LHCN-M2 (cell line): ENCODE data around the gene CCDC92. TPM values are rescaled to one million over a fixed set of nuclear protein-coding genes. Genes with fewer than 3 reads are reported as not detected.

Source experiments
- DNase-seq: peaks from one replicate; pipeline ENCODE4 v3.0.0-alpha.2; 2012; ENCODE audit warnings: low read depth
- total RNA-seq: library from RNA; depleted of rRNA; stranded (reverse); fragments of >200 nt; gene quantifications from 2 replicates; pipeline ENCODE4 v1.2.3, GENCODE V29; 2014

CCDC92 gene
- total RNA-seq, 1 experiment from 2014 or later: 16.4 TPM

DNA sequence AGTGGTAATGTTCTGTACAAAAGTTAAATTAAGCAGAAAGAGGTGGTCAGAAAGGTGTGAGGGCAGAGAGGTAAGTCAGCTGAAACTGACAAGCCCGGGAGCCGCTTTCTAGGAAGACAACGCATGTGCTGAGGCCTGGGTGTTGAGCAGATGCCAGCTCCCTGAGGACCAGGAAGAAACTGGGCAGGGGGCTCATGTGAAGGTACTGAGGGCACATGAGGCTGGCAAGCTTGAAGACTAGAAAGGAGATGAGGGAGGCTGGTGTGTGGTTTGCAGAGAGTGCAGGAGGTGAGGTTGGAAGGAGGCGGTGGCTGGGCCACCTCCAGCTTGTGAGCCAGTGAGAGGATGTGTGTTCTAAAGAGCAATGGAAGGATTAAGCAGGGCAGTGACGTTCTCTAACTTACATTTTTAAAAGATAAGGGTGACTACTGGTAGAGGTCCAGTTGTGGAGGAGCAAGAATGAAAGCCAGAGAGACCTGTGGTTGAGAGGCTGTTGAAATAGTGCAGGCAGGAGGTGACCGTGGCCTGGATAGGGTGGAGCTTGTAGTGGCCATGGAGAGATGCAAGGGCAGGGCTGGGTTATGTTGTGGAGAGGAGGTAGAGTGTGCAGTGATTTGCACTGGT lies 29.5 kb upstream of the CCDC92 start:
- DNase-seq: no peak

DNA sequence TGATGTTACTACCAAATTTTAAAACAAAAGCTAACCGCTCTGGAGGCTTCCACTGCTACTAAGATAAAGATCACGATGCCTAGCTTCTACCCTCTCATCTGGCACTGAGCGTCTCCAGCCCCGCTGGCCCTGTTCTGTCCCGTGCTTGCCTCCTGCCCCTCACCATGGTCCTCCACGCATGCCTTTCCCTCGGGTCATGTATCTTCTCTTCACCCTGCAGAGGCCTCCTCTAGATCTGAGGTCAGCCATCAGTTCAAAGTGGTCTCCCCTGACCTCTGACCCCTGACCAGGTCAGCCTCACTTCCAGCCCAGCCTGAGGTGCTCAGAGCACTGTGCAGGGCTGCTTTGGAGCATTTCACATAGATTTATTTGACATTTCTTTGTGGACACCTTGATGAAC lies 28.7 kb upstream of the CCDC92 start:
- no peak for DNase-seq

DNA sequence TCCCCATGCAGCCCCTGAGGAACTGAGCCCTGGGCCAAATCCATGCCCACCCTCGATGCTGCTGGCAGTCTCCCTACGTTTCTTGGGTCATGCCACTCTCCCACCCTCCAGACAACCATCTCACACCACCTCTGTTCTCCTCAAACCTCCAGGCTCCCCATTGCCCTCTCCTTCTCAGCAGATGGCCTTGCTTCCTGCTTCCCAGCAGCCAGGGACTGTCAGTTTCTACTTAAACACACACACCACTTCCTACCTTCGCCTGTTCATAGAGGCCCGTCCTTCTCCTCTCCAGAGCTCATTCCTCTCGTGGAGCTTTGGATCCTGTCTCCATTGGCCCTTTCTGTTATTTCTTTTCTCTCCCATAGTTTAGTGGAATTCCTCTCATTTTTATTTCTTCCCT lies 27.5 kb upstream of the CCDC92 start:
- no peak for DNase-seq

DNA sequence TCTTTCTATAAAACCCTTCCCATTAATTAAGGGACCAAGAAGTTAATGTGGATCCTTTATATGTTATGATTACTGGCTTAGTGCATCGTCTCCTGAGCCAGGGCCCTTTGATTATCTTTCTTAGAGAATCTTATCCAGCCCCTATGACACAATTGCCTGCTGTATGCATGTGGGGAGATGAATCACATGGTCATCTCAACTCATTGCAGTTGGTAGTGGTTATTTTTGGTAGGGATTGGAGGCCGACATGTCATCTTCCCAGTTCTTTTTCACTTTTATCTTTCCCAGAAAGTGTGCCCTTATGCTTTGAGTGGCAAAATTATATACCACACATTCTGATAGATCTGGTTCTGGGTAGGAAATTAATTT lies 26.3 kb upstream of the CCDC92 start:
- DNase-seq: peak; percentile 19

DNA sequence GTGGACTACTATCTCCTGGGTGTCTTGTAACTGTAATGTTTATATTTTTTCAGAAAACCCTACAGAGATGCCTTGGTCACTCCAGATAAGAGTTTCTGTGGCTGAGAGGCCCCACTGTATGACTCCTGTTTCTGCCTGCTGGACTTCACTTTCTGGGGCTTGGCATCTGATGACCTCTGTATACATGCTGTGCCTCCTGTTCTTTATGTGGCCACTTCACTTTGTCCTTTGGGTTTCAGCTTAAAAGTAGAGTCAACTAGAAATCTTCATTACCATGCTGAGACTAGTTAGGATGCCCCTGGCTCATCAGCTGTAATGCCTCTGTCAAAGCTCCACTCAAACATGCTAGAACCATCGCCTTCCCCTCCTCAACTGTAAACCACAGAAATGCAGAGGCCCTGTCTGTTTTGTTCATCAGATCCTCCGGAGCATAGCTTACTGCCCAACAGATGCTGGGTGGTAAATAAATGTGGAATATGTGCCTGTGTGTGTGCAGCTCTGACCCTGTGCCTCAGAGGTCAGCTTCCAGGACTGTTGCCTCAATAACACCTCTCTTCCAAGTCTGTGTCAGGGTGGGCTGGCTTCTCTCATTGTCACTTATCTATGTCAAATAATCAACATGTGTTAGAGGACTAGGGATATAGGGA lies 25.8 kb upstream of the CCDC92 start:
- DNase-seq: peak; percentile 18

DNA sequence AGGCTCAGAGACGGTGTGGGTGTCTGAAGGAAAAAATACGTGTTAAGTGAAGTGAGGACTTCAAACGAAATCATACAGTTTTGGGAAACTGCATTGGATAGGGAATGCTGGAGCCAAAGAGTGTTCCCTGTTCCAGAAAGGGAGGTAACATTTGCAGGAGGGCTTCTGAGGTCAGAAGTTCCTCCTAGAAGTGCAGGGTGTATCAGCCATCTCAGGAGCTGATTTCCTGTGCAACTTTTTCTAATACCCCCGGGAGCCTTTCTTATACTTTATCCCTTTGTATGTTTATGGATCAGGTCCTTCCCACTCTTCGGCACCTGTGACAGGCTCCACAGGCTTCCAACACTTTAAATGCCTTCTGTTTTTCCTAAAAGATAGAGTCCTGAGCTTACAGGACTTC lies 25.3 kb upstream of the CCDC92 start:
- DNase-seq: no peak

DNA sequence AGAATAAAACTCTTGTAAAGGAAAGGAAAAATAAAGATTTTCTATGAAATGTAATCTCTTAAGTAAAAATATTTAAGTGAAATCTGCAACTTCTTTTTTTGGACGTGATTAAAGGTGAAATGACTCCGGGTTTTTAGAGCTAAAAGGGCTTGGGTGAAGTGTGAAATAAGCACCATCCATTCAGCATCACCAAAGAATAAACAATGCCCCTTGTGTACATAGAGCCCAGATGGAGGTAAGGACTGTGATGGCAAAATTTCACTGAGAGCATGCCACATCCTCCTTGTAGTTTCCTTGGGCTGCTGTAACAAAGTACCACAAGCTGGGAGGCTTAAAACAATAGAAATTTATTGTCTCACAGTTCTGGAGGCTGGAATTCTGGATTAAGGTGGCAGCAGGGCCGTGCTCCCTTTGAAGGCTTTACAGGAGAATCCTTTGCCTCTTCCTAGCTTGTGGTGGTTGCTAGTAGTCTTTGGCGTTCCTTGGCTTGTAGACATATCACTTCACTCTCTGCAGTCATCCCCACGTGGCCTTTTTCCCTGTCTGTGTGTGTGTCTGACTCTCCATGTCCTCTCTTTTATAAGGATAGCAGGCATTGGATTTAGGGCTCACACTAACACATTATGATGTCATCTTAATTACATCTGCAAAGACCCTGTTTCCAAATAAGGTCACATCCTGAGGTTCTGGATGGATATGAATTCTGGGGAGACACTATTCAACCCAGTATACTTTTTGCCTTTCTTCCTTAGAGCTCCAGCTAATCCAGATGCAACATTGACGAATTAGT lies 24.6 kb upstream of the CCDC92 start:
- DNase-seq: no peak

DNA sequence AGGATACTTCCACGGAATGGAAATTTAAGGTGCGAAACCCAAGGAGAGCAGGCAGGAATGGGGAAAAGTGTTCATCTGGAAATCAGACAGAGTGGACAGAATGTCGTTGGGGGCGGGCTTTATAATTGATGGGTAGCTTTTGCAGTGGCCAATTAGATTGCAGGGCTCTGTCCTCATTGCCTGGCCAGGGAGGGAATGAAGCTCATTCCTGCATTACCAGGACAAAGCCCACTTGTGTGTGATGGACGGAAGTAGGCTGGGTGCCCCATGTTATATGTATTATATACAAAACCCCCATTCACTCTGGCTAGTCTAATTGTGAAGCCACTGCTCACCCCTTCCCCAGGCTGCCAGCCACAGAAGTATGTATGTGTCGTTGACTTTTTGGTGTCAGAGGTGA lies 23.9 kb upstream of the CCDC92 start:
- no peak for DNase-seq

DNA sequence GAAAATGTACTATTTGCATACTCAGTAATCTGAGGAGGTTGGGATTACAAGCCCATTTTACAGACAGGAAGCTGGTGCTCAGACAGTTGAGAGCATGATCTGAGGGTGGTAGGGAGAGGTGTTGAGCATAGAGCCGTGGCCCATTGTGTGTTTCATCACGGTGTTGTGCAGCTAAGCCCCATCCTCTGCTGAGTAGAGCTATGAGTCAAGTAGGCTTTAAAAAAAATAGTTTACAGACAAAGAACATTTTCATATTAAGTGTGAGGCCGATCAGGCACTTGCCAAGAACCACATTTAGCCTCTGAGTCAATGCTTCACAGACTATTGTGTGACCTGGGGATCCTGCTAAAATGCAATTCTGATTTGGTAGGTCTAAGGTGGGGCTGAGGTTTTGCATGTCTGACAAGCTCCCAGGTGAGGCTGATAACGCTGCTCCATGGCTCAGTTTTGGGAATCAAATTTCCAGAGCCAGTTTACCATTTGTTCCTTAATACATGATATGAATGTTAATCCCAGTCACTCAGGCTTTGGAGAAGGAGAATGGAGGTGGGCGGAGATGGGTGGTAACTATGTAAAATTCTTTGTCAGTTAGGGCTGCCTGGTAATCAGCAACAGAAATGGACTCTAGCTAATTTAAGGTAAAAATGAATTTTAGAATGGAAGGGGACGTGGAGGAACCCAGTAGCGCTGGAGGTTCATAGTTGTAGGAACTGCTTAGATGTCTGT lies 22.6 kb upstream of the CCDC92 start:
- DNase-seq: peak; percentile 65

DNA sequence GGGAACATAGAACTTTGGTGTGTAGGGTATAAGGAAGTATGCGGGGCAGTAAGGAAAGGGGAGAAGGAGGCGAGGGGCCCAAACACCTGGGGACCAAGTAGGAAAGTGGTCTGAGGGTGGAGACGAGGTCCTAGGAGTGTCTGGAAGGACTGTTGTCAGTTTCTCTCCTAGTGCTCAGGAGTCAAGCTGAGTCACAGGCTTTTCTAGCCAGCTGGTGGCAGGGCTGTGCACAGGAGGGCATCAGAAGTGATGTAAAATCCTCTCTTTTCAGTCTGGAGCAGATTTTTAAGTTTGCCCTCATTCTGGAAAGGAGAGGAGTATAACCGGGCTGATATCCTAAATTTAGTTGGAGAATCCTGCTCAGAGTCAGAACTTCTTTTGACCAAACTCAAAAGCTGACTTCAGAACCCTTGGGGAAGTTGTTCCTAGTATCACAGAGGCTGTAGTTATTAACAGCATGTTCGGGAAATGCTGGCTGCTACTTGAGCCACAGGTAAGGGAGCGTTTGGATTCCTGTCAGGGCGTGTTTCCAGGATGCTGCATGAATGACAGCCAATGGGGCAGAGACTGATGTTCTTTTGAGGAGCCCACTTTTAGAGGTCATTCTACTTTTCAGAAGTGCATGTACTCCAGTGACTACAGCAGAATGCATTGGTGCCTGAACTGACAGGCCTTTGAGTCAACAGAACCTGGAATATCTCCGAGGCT lies 19.6 kb upstream of the CCDC92 start:
- no peak for DNase-seq

DNA sequence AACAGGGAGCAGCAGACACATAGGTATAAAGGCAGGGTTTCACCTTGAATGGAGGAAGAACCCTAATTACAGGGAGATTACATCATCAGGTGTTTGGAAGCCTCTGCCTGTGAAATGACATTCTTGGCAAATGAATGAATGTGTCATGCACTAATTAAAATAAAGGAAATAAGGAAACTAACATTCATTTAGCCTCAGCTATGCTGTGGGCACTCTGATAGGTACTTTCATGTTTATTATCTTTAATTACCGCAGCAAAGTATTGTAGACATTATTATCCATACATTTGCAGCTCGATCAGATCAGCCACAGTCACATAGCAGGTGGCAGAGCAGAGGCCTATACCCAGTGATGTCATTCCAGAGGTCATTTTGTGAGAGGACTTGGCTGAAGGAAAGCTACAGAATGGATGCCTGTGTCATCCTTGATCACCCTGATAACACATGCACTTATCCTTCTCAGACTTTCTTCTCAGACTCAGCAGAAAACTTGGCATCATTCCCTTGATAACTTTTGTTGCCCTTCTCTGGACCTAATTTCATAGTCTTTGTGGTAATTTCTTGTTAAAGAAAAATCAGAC lies 18.8 kb upstream of the CCDC92 start:
- DNase-seq: no peak

DNA sequence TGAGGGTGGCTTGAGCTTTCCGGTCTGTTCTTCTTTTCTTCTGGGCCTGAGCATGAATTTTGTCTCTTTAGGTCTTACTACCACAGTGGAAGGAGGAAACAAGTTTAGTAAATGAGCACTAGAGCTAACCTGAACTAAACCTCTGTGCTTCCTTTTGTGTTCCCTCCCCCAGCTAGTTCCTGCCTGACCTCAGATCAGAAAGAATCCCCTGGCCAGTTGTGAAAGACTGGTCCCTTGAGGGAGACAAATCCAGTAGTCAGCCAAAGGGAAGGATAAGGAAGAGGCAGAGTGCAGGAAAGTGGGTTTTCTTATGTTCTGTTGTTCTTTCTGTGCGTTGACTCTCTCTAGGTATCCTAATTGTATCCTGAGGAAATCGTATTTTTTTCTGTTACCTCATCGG lies 17.9 kb upstream of the CCDC92 start:
- DNase-seq: peak; percentile 55

DNA sequence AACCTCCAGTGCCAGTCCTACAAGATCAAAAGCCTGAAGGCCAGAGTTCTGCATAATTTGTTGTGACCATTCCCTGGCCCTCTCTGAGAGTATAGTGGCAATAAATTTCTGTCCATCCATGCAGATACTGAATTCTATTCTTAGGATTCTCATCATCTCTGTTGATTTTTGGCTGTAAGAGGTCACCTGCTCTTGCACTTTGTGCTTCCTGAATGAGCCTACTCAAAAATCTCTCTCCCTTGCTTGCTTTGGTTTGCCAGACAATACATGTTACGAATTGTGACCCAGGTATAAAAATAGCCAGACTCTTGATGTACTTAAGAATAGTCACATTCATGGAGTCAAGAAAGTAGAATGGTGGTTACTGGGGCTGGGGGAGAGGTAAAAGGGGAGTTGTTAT lies 17.1 kb upstream of the CCDC92 start:
- no peak for DNase-seq

DNA sequence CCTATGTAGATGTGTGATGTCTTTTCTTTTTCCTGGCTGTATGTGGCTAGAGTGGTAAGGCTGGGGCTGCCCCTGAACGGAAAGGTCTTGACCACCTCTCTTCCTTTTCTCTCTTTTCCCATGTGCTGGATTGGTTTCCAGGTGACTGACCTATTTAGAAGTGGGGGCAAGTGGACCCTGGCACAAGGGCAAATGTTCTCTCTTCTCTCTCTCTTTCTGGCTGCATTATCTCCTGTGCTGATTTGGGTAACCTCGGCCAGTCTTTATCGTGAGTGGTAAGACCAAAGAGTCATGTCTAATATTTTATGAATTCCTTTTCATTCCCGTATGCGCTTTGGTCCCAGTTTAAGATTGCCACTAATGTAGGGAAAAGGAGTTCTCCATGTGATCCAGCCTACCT lies 16.5 kb upstream of the CCDC92 start:
- no peak for DNase-seq

DNA sequence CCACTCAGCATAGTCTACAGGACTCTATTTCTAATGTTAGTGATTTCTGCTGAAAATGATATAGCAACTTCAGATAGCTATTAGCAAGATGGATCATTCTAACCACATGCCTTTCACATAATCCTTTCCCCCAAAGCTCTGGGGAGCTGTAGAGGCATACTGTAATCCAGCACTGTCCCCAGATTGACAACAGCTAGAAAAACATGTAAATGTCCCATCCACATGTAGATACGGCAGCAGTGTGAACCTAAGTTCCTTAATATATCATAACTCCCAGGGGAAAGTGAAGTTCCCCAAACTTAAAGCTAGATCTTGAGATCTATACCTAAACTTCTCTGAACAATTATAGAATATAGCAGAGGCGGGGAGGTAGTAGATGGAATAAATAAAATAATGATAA lies 14.4 kb upstream of the CCDC92 start:
- no peak for DNase-seq

DNA sequence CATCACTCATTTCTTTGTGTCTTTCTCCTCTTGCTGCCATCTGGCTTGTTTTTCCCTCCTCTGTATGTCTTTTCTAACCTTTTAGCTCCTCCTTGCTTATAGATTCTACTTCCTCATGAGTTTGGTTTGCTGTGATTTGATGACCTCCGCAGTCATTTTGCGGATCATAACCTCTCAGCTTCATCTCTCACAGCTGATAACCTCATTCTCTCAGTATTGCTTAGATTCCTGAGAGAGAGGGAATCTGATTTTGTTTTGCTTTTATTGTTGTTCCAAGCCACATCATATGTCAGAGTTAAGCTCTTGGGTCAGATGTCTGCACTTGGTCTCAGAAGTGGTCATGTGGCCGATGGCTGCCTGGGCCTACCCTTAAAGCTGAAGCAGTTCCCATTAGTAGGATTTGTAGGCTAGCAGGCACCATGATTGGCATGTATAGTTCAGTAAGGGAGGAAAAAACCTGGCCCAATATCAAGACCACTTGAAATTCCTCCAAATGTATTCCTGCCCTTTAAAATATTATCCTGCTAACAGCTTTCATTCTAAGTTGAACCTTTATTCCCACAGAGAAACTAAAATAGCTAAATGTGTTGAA lies 13.8 kb upstream of the CCDC92 start:
- DNase-seq: peak; percentile 44

DNA sequence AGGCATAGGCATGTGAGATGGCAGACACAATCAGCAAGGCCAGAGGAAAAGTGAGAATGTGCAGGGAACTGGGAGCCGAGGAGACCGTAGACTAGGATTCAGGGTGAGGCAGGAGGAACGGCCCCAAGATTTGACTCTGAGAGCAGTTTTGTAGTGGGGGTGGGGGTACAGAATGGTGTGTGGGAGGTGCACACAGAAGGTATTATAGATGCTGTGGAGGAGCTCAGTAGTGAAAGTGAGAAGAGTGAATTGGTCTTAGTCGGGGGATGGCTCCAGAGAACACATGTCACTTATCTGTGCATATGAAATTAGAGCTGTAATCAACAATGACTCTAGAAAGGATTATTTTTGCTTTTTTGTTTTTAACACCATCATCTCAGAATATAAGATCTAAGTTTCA lies 12.3 kb upstream of the CCDC92 start:
- no peak for DNase-seq

DNA sequence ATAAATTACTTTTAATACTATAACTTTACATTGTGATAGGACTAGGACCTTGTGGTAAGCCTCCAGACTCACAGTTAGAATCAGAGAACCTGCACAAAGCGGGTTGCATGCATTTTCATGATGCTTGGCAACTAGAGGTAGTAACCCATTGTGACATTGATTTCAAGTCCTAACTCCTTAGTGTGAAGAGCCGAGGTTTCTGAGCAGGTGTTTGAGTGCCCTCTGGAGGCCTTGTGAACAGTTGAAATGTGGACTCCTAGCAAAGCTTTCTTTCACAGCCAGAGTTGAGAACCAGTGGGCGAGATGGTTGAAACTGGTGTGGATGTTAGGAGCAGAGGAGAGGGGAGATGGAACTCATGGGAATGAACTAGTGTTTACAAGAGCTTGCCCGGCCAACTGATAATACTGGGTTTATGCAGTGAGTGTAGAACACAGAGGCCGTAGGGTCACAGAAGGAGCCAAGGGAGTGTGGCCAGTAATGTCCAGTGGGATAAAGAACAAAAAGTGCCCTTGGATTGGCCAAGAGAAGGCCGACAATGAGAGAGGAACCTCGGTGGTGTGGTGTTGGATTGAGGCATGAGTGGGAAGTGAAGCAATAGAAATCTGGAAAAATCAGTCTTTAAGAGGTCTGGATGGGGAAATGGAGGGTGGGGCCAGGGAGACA lies 11.3 kb upstream of the CCDC92 start:
- DNase-seq: peak; percentile 70

DNA sequence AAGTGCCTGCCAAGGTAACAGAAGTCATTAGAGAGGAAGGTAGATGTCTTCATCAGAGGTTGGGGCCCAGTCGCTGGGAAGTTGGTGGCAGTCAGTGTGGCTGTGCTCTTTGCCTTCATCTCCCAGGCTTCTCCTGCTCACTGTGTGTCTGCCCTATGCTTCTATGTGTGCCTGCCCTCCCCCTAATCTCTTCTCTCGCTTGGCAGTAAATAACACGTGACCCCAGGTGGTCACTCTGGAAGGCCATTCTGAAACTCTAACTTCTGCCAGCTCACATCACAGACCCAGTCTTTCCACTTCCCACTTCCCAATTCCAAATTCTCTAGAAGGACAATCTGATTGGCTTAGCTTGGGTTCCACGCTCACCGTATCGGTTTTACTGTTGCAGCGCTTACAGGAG lies 9.6 kb upstream of the CCDC92 start:
- DNase-seq: no peak

DNA sequence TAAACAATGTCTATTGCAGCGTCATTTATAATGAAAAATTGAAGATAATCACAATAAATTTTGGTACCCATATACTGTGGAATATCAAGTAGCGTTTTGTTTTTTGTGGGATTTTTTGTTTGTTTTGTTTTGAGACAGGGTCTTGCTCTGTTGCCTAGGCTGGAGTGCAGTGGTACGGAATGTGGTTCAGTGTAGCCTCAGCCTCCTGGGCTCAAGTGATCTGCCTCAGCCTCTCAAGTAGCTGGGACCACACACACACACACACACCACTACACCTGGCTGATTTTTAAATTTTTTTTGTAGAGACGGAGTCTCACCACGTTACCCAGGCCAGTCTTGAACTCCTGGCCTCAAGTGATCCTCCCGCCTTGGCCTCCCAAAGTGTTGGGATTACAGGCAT lies 6.9 kb upstream of the CCDC92 start:
- DNase-seq: no peak
